HEK293T (cell line): ENCODE results near the gene PKD1L1.

Source experiments
- BHLHE40 ChIP-seq: fragments of 450-650 bp; IDR thresholded peaks from 2 replicates; pipeline ENCODE4 v1.6.1; 2016; ENCODE audit warnings: mild to moderate bottlenecking, moderate library complexity, borderline replicate concordance
- ELF4 ChIP-seq: fragments of 450-650 bp; IDR thresholded peaks from 2 replicates; pipeline ENCODE4 v1.6.1; 2017; ENCODE audit warnings: antibody characterized with exemption
- FOXK2 ChIP-seq: fragments of 450-650 bp; IDR thresholded peaks from 2 replicates; pipeline ENCODE4 v1.6.1; 2016; ENCODE audit warnings: mild to moderate bottlenecking
- FOXM1 ChIP-seq: fragments of 450-650 bp; IDR thresholded peaks from 2 replicates; pipeline ENCODE4 v1.6.1; 2017; ENCODE audit warnings: mild to moderate bottlenecking, borderline replicate concordance
- NFRKB ChIP-seq: fragments of 450-650 bp; IDR thresholded peaks from 2 replicates; pipeline ENCODE4 v1.6.1; 2016; ENCODE audit warnings: mild to moderate bottlenecking, moderate library complexity
- SP1 ChIP-seq: fragments of 450-650 bp; IDR thresholded peaks from 2 replicates; pipeline ENCODE4 v1.6.1; 2017
- SUZ12 ChIP-seq: fragments of 450-650 bp; IDR thresholded peaks from 2 replicates; pipeline ENCODE4 v1.6.1; 2016; ENCODE audit warnings: mild to moderate bottlenecking
- TARDBP ChIP-seq: fragments of 450-650 bp; IDR thresholded peaks from 2 replicates; pipeline ENCODE4 v1.6.1; 2016

DNA sequence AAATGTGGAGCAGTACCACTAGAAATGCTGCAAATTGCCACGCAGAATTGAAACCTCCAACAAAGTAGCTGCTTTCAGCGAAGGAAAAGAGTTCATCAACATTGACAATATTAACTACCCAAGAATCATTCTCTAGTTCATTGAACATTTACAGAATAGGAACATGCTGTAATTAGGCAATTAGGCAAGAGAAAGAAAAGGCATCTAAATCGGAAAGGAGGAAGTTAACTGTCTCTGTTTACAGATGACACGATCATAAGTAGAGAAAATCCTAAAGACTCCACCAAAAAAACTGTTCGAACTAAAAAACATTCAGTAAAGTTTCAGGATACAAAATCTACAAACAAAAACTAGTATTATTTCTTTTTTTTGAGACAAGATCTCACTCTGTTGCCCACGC lies 8.9 kb upstream of the PKD1L1 start:
- TF ChIP-seq FOXM1 (no peak), SP1 (no peak), NFRKB (no peak), BHLHE40 (no peak), ELF4 (no peak), FOXK2 (no peak), SUZ12 (no peak), TARDBP (no peak)
